Measurements from ENCODE around the gene SEC22A.

Gene SEC22A

GRCh38 chr3:123295901-123296250 lies 94.1 kb downstream of the SEC22A start:
- Histone ChIP-seq H3K27ac (ENCODE audit: low read length) (no peak overlapping the region), H3K4me1 (ENCODE audit: control insufficient read depth, insufficient read depth, low read length) (peaks cover 2% of the 10 kb centered on the region), H3K9me3 (ENCODE audit: control insufficient read depth in 2 of 2, low read length in 2 of 2) (no peaks in the 10 kb centered on the region), H3K9ac (ENCODE audit: low read length in 2 of 2) (no peak overlapping the region), H3K4me3 (ENCODE audit: low read length in 2 of 2) (no peak overlapping the region), H3K36me3 (ENCODE audit: control insufficient read depth in 2 of 2, insufficient read depth in 2 of 2, low read length in 2 of 2) (peaks cover 63 to 71% of the 10 kb centered on the region in 2 donors), H3K27me3 (ENCODE audit: control insufficient read depth in 1 of 2, insufficient read depth in 2 of 2, low read length in 2 of 2) (no peaks in the 10 kb centered on the region)

- no peaks in the 10 kb centered on the region for H3K9me3 ChIP-seq (ENCODE audit: control insufficient read depth in 2 of 2, low read length in 2 of 2)
- H3K4me3 ChIP-seq (ENCODE audit: low read length in 2 of 2) = no peak overlapping the region
- no peak overlapping the region for H3K27ac ChIP-seq (ENCODE audit: low read length)
- peaks cover 2% of the 10 kb centered on the region for H3K4me1 ChIP-seq (ENCODE audit: control insufficient read depth, insufficient read depth, low read length)
- H3K27me3 ChIP-seq (ENCODE audit: control insufficient read depth in 1 of 2, insufficient read depth in 2 of 2, low read length in 2 of 2) = no peaks in the 10 kb centered on the region
- no peak overlapping the region for H3K9ac ChIP-seq (ENCODE audit: low read length in 2 of 2)
- H3K36me3 ChIP-seq (ENCODE audit: control insufficient read depth in 2 of 2, insufficient read depth in 2 of 2, low read length in 2 of 2) = peaks cover 61 to 69% of the 10 kb centered on the region in 2 donors
Observed at GRCh38 chr3:123296261-123296660, 94.5 kb downstream of the SEC22A start.

GRCh38 chr3:123296836-123297626 lies 95.3 kb downstream of the SEC22A start:
- Histone ChIP-seq H3K4me1 (ENCODE audit: control insufficient read depth, insufficient read depth, low read length) (no peaks in the 10 kb centered on the region), H3K27me3 (ENCODE audit: control insufficient read depth in 1 of 2, insufficient read depth in 2 of 2, low read length in 2 of 2) (no peaks in the 10 kb centered on the region), H3K9ac (ENCODE audit: low read length in 2 of 2) (no peak overlapping the region), H3K36me3 (ENCODE audit: control insufficient read depth in 2 of 2, insufficient read depth in 2 of 2, low read length in 2 of 2) (peaks cover 55 to 68% of the 10 kb centered on the region in 2 donors), H3K4me3 (ENCODE audit: low read length in 2 of 2) (no peak overlapping the region), H3K9me3 (ENCODE audit: control insufficient read depth in 2 of 2, low read length in 2 of 2) (no peaks in the 10 kb centered on the region), H3K27ac (ENCODE audit: low read length) (no peak overlapping the region)

GRCh38 chr3:123297627-123297899 lies 95.8 kb downstream of the SEC22A start:
- Histone ChIP-seq H3K9me3 (ENCODE audit: control insufficient read depth in 2 of 2, low read length in 2 of 2) (no peaks in the 10 kb centered on the region), H3K27ac (ENCODE audit: low read length) (no peak overlapping the region), H3K27me3 (ENCODE audit: control insufficient read depth in 1 of 2, insufficient read depth in 2 of 2, low read length in 2 of 2) (no peaks in the 10 kb centered on the region), H3K36me3 (ENCODE audit: control insufficient read depth in 2 of 2, insufficient read depth in 2 of 2, low read length in 2 of 2) (peaks cover 59 to 69% of the 10 kb centered on the region in 2 donors), H3K4me1 (ENCODE audit: control insufficient read depth, insufficient read depth, low read length) (no peaks in the 10 kb centered on the region), H3K9ac (ENCODE audit: low read length in 2 of 2) (no peak overlapping the region), H3K4me3 (ENCODE audit: low read length in 2 of 2) (no peak overlapping the region)

GRCh38 chr3:123298903-123299302 lies 97.2 kb downstream of the SEC22A start:
- Histone ChIP-seq H3K27ac (ENCODE audit: low read length) (no peak overlapping the region), H3K9ac (ENCODE audit: low read length in 2 of 2) (no peak overlapping the region), H3K27me3 (ENCODE audit: control insufficient read depth in 1 of 2, insufficient read depth in 2 of 2, low read length in 2 of 2) (no peaks in the 10 kb centered on the region), H3K9me3 (ENCODE audit: control insufficient read depth in 2 of 2, low read length in 2 of 2) (no peaks in the 10 kb centered on the region), H3K4me1 (ENCODE audit: control insufficient read depth, insufficient read depth, low read length) (no peaks in the 10 kb centered on the region), H3K36me3 (ENCODE audit: control insufficient read depth in 2 of 2, insufficient read depth in 2 of 2, low read length in 2 of 2) (peaks cover 63 to 68% of the 10 kb centered on the region in 2 donors), H3K4me3 (ENCODE audit: low read length in 2 of 2) (no peak overlapping the region)

GRCh38 chr3:123299581-123299980 lies 97.8 kb downstream of the SEC22A start:
- no peaks in the 10 kb centered on the region for H3K9me3 ChIP-seq (ENCODE audit: control insufficient read depth in 2 of 2, low read length in 2 of 2)
- no peak overlapping the region for H3K9ac ChIP-seq (ENCODE audit: low read length in 2 of 2)
- no peak overlapping the region for H3K4me3 ChIP-seq (ENCODE audit: low read length in 2 of 2)
- no peak overlapping the region for H3K27ac ChIP-seq (ENCODE audit: low read length)
- H3K36me3 ChIP-seq (ENCODE audit: control insufficient read depth in 2 of 2, insufficient read depth in 2 of 2, low read length in 2 of 2) = peaks cover 61 to 68% of the 10 kb centered on the region in 2 donors
- H3K4me1 ChIP-seq (ENCODE audit: control insufficient read depth, insufficient read depth, low read length) = no peaks in the 10 kb centered on the region
- H3K27me3 ChIP-seq (ENCODE audit: control insufficient read depth in 1 of 2, insufficient read depth in 2 of 2, low read length in 2 of 2) = no peaks in the 10 kb centered on the region

- H3K27ac ChIP-seq (ENCODE audit: low read length) = no peak overlapping the region
- H3K27me3 ChIP-seq (ENCODE audit: control insufficient read depth in 1 of 2, insufficient read depth in 2 of 2, low read length in 2 of 2) = no peaks in the 10 kb centered on the region
- no peak overlapping the region for H3K9ac ChIP-seq (ENCODE audit: low read length in 2 of 2)
- H3K36me3 ChIP-seq (ENCODE audit: control insufficient read depth in 2 of 2, insufficient read depth in 2 of 2, low read length in 2 of 2) = peaks cover 63 to 72% of the 10 kb centered on the region in 2 donors
- H3K9me3 ChIP-seq (ENCODE audit: control insufficient read depth in 2 of 2, low read length in 2 of 2) = no peaks in the 10 kb centered on the region
- peaks cover under 1% of the 10 kb centered on the region for H3K4me1 ChIP-seq (ENCODE audit: control insufficient read depth, insufficient read depth, low read length)
- H3K4me3 ChIP-seq (ENCODE audit: low read length in 2 of 2) = no peak overlapping the region
Observed at GRCh38 chr3:123300056-123300455, 98.3 kb downstream of the SEC22A start.

GRCh38 chr3:123300583-123300982 lies 98.8 kb downstream of the SEC22A start:
- Histone ChIP-seq H3K9me3 (ENCODE audit: control insufficient read depth in 2 of 2, low read length in 2 of 2) (no peaks in the 10 kb centered on the region), H3K36me3 (ENCODE audit: control insufficient read depth in 2 of 2, insufficient read depth in 2 of 2, low read length in 2 of 2) (peaks cover 68 to 72% of the 10 kb centered on the region in 2 donors), H3K4me1 (ENCODE audit: control insufficient read depth, insufficient read depth, low read length) (peaks cover 4% of the 10 kb centered on the region), H3K27me3 (ENCODE audit: control insufficient read depth in 1 of 2, insufficient read depth in 2 of 2, low read length in 2 of 2) (no peaks in the 10 kb centered on the region), H3K9ac (ENCODE audit: low read length in 2 of 2) (no peak overlapping the region), H3K27ac (ENCODE audit: low read length) (no peak overlapping the region), H3K4me3 (ENCODE audit: low read length in 2 of 2) (no peak overlapping the region)

GRCh38 chr3:123301331-123302184 lies 99.8 kb downstream of the SEC22A start:
- Histone ChIP-seq H3K9ac (ENCODE audit: low read length in 2 of 2) (no peak overlapping the region), H3K27ac (ENCODE audit: low read length) (no peak overlapping the region), H3K27me3 (ENCODE audit: control insufficient read depth in 1 of 2, insufficient read depth in 2 of 2, low read length in 2 of 2) (no peaks in the 10 kb centered on the region), H3K4me3 (ENCODE audit: low read length in 2 of 2) (no peak overlapping the region), H3K36me3 (ENCODE audit: control insufficient read depth in 2 of 2, insufficient read depth in 2 of 2, low read length in 2 of 2) (peaks cover 60 to 70% of the 10 kb centered on the region in 2 donors), H3K4me1 (ENCODE audit: control insufficient read depth, insufficient read depth, low read length) (peaks cover 4% of the 10 kb centered on the region), H3K9me3 (ENCODE audit: control insufficient read depth in 2 of 2, low read length in 2 of 2) (no peaks in the 10 kb centered on the region)

- Histone ChIP-seq H3K9ac (ENCODE audit: low read length in 2 of 2) (no peak overlapping the region), H3K4me3 (ENCODE audit: low read length in 2 of 2) (no peak overlapping the region), H3K4me1 (ENCODE audit: control insufficient read depth, insufficient read depth, low read length) (peaks cover 4% of the 10 kb centered on the region), H3K27ac (ENCODE audit: low read length) (no peak overlapping the region), H3K36me3 (ENCODE audit: control insufficient read depth in 2 of 2, insufficient read depth in 2 of 2, low read length in 2 of 2) (peaks cover 54 to 66% of the 10 kb centered on the region in 2 donors), H3K9me3 (ENCODE audit: control insufficient read depth in 2 of 2, low read length in 2 of 2) (no peaks in the 10 kb centered on the region), H3K27me3 (ENCODE audit: control insufficient read depth in 1 of 2, insufficient read depth in 2 of 2, low read length in 2 of 2) (no peaks in the 10 kb centered on the region)
Observed at GRCh38 chr3:123302961-123303360, 101.2 kb downstream of the SEC22A start.
